ENCODE data around the gene PROSER1.
A peak's percentile ranks its signal among the peaks of the same experiment; 100 is the strongest.

Gene PROSER1

DNA sequence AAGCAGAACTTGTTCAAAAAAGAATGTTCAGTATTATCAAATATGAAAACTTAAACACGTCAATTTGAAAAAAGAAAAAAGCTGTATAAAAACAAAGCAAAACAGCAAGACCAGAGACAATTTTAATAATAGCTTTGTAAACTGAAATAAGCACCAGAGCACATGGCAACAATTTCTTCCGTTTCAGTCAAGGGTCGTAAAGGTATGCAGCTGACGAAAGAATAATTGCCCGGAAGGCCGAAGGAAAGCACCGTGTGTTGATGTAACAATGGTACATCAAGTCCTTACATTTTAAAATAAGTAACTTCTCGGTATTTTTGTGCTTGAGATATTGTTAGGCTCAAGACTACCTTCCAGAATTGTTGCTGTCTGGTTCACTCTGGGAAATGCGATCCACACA, 1.7 kb downstream of the PROSER1 start:
- H3K27me3 ChIP-seq (ENCODE audit: insufficient read depth, poor library complexity, severe bottlenecking) = no peaks in the 10 kb centered on the region
- DNase-seq (ENCODE audit: low read depth in 1 of 2, low spot score in 1 of 2) = peak; percentile 39 to 66
- peak overlapping the region; percentile 91 for H3K27ac ChIP-seq (replicated peaks)
- TF ChIP-seq GABPA (IDR thresholded peaks at IDR 0.05; ENCODE audit: low read depth) = no peak
- TF ChIP-seq, protein P1, sequence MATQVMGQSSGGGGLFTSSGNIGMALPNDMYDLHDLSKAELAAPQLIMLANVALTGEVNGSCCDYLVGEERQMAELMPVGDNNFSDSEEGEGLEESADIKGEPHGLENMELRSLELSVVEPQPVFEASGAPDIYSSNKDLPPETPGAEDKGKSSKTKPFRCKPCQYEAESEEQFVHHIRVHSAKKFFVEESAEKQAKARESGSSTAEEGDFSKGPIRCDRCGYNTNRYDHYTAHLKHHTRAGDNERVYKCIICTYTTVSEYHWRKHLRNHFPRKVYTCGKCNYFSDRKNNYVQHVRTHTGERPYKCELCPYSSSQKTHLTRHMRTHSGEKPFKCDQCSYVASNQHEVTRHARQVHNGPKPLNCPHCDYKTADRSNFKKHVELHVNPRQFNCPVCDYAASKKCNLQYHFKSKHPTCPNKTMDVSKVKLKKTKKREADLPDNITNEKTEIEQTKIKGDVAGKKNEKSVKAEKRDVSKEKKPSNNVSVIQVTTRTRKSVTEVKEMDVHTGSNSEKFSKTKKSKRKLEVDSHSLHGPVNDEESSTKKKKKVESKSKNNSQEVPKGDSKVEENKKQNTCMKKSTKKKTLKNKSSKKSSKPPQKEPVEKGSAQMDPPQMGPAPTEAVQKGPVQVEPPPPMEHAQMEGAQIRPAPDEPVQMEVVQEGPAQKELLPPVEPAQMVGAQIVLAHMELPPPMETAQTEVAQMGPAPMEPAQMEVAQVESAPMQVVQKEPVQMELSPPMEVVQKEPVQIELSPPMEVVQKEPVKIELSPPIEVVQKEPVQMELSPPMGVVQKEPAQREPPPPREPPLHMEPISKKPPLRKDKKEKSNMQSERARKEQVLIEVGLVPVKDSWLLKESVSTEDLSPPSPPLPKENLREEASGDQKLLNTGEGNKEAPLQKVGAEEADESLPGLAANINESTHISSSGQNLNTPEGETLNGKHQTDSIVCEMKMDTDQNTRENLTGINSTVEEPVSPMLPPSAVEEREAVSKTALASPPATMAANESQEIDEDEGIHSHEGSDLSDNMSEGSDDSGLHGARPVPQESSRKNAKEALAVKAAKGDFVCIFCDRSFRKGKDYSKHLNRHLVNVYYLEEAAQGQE (IDR thresholded peaks at IDR 0.05; ENCODE audit: insufficient replicate concordance, low read depth) = no peak
- TF ChIP-seq, protein P2, sequence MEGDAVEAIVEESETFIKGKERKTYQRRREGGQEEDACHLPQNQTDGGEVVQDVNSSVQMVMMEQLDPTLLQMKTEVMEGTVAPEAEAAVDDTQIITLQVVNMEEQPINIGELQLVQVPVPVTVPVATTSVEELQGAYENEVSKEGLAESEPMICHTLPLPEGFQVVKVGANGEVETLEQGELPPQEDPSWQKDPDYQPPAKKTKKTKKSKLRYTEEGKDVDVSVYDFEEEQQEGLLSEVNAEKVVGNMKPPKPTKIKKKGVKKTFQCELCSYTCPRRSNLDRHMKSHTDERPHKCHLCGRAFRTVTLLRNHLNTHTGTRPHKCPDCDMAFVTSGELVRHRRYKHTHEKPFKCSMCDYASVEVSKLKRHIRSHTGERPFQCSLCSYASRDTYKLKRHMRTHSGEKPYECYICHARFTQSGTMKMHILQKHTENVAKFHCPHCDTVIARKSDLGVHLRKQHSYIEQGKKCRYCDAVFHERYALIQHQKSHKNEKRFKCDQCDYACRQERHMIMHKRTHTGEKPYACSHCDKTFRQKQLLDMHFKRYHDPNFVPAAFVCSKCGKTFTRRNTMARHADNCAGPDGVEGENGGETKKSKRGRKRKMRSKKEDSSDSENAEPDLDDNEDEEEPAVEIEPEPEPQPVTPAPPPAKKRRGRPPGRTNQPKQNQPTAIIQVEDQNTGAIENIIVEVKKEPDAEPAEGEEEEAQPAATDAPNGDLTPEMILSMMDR (IDR thresholded peaks at IDR 0.05; ENCODE audit: insufficient read depth, low read length) = no peak
- TF ChIP-seq POLR2AphosphoS5 (IDR thresholded peaks at IDR 0.05; ENCODE audit: low read depth) = no peak
- no peak for TF ChIP-seq SPI1 (IDR thresholded peaks at IDR 0.05; ENCODE audit: borderline replicate concordance, low read depth)
- peak overlapping the region; percentile 85 for H3K4me3 ChIP-seq (replicated peaks; ENCODE audit: insufficient read depth, low read length)

DNA sequence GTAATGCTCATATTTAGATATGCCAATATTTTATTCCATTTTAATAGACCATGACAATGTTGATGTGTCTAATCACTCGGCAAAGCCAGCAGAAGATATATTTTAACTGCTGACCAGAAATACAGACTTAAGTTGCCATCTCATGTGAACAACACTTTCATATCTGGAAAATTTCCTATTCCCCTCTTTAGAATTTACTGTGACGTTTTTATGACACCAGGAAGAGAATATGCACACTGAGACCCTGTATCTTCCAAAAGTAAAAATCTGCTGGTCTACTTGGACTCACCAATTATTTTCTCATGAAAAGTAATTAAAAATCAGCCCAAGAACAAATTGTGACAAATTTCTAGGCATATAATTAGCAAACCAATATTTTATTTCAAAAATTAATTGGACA, 2.1 kb downstream of the PROSER1 start:
- Histone ChIP-seq H3K27me3 (ENCODE audit: insufficient read depth, poor library complexity, severe bottlenecking) (no peaks in the 10 kb centered on the region), H3K27ac (replicated peaks) (peak overlapping the region; percentile 91), H3K4me3 (replicated peaks; ENCODE audit: insufficient read depth, low read length) (peak overlapping the region; percentile 85)
- TF ChIP-seq GABPA (IDR thresholded peaks at IDR 0.05; ENCODE audit: low read depth) = no peak
- TF ChIP-seq, protein P2 (IDR thresholded peaks at IDR 0.05; ENCODE audit: insufficient read depth, low read length) = no peak
- TF ChIP-seq POLR2AphosphoS5 (IDR thresholded peaks at IDR 0.05; ENCODE audit: low read depth) = no peak
- TF ChIP-seq SPI1 (IDR thresholded peaks at IDR 0.05; ENCODE audit: borderline replicate concordance, low read depth) = no peak
- TF ChIP-seq, protein P1 (IDR thresholded peaks at IDR 0.05; ENCODE audit: insufficient replicate concordance, low read depth) = no peak
- no peak for DNase-seq (ENCODE audit: low read depth in 1 of 2, low spot score in 1 of 2)

DNA sequence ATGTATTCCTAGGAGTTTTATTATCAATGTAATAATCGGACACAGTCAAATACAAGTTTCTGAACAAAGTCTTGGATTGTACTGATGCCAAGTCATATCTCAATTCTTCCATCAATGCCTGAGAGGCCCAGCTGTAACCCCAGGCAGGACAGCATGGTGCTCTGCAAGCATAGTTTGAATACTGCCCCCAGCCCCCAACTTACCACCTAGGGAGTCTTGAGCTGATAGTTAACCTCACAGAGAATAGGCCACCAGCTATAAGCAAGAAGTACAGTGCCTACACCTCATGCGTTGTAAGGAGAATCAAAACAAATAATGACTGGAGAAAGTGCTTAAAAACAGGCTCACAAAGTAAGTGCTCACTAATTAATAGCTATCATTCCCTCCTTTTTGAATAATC, 2.7 kb downstream of the PROSER1 start:
- no peak for DNase-seq (ENCODE audit: low read depth in 1 of 2, low spot score in 1 of 2)
- Histone ChIP-seq H3K4me3 (replicated peaks; ENCODE audit: insufficient read depth, low read length) (peak overlapping the region; percentile 85), H3K27me3 (ENCODE audit: insufficient read depth, poor library complexity, severe bottlenecking) (no peaks in the 10 kb centered on the region), H3K27ac (replicated peaks) (peak overlapping the region; percentile 91)
- TF ChIP-seq, protein P1 (IDR thresholded peaks at IDR 0.05; ENCODE audit: insufficient replicate concordance, low read depth) = no peak
- TF ChIP-seq POLR2AphosphoS5 (IDR thresholded peaks at IDR 0.05; ENCODE audit: low read depth) (no peak), SPI1 (IDR thresholded peaks at IDR 0.05; ENCODE audit: borderline replicate concordance, low read depth) (no peak), GABPA (IDR thresholded peaks at IDR 0.05; ENCODE audit: low read depth) (no peak)
- TF ChIP-seq, protein P2 (IDR thresholded peaks at IDR 0.05; ENCODE audit: insufficient read depth, low read length) = no peak

Data from HL-60 (cell line).